Jurkat, Clone E6-1 (cell line): ENCODE measurements around the gene RNF208. TPM values are rescaled to one million over a fixed set of nuclear protein-coding genes. Genes with fewer than 3 reads are reported as not detected.
"Not testable (repeated sequence)": the region's sequence is repeated elsewhere in the genome, so short reads cannot be mapped to it uniquely, and the experiment has no call there.

ENCODE experiments used
- DNase-seq: peaks from one replicate; pipeline ENCODE4 v3.0.0-alpha.2; 2011; ENCODE audit warnings: low read depth, low spot score
- H3K4me3 ChIP-seq: 2 replicates; pipeline ENCODE4 v1.5.1; 2011; ENCODE audit warnings: mild to moderate bottlenecking, low read length, control low read depth, moderate library complexity
- polyA plus RNA-seq: library from polyadenylated mRNA; unstranded; fragments of >200 nt; gene quantifications from one replicate; pipeline ENCODE4 v1.2.1, GENCODE V29; 2012; ENCODE audit warnings: missing spikeins; ENCODE audit not compliant: insufficient read length, insufficient read depth

Gene RNF208, protein sequence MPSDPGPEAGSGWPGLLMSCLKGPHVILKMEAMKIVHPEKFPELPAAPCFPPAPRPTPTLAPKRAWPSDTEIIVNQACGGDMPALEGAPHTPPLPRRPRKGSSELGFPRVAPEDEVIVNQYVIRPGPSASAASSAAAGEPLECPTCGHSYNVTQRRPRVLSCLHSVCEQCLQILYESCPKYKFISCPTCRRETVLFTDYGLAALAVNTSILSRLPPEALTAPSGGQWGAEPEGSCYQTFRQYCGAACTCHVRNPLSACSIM
- polyA plus RNA-seq = 11.2 TPM

DNA sequence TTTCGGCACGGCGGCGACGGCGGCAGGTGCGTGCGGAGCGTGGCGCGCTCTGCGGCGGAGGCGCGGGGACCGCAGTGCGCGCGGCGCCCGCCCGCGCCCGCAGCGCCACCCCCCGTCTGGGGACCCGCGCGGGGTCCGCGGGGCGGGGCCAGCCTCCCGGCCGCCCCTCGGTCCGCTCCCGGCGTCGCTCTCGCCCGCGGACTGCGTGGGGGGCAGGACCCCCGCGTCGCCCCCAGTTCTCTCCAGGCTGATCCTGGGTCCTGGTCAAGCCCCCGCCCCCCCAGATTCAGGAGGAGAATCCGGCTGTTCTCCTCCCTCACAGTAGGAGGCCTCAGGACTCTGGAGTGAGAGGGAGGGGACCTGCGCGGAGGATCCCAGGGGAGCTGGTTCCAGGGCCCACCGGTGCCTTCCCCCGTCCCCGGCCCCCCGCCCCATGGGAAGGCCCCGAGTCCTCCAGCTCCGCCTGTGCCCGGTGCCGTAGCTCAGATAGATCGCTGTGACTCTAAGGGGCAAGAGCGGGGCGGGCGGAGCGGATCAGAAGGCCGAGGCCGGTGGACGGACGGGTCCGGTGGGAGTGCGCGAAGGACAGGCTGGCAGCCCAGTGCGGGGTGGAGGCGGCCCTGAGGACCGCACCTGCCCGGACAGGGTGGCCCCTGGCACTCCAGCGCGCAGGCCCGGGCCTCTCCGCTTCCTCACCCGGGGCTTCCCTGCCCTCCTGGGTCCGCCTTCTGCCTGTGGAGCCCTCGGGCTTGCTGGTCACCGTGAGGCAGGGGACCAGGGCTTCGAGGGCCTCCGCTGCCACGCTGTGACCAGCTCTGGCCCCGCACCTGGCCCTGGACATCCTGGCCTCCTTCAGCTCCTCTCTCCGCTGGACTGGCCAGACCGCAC, at the start of gene RNF208:
TSS of gene RNF208 (minus strand) at position 51 of the 888 bp plus-strand sequence. CDS start 1,028 bp downstream, outside the sequence.
- no peak for DNase-seq
- peak within 1 kb of the TSS; percentile 81 for H3K4me3 ChIP-seq

DNA sequence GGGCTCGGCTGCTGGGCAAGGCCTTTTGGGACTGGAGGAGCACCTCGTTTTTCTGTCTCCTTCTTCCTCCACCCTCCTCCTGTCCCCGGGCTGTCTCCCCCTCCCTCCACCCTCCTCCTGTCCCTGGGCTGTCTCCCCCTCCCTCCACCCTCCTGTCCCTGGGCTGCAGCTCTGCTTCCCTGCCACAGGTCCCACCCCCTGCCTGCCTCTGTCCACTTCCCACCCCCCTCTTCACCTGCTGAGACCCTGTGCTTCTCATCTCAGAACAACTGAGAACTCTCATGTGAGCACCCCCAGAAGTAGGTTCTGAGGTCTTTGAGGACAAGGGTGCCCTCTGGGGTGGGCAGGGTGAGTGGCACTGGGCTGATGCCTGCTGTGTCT, 49.6 kb upstream of the RNF208 start:
- no peak for DNase-seq
- H3K4me3 ChIP-seq = no peak overlapping the region

DNA sequence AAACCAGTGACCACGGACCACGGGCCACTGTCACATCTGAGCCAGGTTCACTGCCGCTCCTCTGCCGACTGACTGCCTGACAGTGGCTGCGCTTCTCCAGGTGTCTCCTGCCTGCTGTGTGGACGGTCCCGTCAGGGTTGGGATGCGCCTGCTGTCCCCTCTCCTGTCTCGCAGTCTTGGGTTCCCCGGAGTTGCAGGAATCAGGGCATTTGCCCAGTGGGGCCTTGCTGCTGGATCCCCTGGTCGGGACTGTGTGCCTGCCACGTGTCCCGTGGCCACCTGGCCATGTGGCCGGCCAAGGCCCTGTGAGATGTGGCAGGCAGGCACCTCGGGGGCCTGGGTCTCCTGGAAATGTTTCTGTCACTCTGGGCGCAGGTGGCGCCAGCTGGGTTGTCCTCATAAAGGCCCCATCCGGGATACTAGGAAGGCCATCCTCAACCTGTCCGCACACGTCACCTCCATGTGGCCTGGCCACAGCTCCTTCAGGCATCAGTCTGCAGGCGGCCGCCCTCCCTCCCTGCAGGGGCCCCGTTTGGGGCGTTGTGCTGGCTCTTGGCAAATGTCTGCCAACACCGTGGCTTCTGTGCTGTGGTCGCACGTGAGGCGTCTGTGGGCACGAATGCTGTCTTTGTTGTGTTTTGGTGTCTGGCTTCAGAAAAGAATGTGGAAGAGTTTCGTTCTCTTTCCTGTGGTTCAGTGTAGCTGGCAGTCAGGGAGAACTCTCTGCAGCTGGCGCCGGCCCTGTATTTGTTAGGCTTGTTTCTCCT, 49.1 kb upstream of the RNF208 start:
- peak; percentile 93 for DNase-seq
- no peak overlapping the region for H3K4me3 ChIP-seq

DNA sequence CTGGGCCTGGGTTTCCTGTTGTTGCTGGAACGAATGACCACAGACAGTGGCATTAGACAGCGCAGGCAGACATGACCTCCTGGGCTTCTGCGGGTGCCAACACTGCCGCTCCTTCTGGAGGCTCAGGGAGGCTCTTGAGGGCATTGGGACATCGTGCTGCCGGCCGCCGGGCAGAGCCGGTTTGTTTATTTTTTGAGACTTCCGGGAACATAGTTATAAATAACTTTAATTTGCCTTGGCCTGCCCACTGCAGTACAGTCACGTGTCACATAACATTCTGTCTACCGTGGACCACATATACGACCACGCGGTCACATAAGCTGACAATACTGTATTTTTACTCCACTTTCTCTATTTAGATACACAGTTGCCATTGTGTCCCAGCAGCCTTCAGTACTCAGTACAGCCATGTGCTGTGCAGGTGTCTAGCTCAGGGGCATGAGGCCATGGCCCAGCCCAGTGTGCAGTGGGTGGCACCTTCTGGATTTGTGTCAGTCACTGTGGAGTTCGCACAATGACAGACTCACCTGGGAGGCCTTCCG, 47.3 kb upstream of the RNF208 start:
- no peak overlapping the region for H3K4me3 ChIP-seq
- no peak for DNase-seq

DNA sequence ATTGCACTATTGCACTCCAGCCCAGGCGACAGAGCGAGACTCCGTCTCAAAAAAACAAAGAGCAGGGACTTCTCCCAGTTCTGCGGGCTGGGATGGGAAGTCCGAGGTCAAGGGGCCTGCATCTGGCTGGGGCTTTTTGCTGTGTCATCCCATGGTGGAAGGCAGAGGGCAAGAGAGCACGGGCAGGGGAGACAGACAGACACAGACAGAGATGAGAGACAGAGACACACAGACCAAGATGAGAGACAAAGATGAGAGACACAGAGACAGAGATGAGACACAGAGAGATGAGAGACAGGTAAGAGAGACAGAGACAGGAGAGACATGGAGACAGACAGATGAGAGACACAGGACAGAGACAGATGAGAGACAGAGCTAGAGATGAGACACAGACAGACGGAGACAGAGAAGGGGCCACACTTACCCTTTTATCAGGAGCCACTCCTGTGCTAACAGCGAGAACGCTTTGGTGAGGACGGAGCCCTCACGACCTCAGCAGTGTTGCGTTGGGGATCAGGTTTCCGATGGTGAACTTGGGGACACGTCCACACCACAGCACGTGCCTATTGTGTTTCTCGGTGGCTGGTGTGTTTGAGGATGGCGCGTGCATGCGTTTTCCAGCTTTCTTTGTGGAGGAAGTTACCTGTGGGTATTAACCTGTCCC, 46.6 kb upstream of the RNF208 start:
- H3K4me3 ChIP-seq = no peak overlapping the region
- DNase-seq = no peak

DNA sequence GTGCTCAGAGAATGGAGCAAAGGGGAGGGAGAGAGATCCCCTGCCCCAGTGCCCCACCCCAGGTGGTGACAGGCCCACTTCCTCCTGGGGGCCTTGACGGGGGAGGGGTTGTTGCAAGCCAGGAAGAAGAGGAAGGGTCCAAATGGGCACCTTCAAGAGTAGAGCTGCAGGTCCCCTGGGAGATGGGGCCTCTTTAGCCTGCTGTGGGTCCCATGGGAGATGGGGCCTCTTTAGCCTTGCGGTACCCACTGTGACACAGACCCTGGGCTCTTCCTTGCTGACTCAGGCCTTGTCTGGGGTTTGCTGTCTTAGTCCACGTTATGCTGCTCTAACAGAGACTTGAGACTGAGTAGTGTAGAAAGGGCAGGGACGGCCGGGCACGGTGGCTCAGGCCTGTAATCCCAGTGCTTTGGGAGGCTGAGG, 45.9 kb upstream of the RNF208 start:
- no peak for DNase-seq

DNA sequence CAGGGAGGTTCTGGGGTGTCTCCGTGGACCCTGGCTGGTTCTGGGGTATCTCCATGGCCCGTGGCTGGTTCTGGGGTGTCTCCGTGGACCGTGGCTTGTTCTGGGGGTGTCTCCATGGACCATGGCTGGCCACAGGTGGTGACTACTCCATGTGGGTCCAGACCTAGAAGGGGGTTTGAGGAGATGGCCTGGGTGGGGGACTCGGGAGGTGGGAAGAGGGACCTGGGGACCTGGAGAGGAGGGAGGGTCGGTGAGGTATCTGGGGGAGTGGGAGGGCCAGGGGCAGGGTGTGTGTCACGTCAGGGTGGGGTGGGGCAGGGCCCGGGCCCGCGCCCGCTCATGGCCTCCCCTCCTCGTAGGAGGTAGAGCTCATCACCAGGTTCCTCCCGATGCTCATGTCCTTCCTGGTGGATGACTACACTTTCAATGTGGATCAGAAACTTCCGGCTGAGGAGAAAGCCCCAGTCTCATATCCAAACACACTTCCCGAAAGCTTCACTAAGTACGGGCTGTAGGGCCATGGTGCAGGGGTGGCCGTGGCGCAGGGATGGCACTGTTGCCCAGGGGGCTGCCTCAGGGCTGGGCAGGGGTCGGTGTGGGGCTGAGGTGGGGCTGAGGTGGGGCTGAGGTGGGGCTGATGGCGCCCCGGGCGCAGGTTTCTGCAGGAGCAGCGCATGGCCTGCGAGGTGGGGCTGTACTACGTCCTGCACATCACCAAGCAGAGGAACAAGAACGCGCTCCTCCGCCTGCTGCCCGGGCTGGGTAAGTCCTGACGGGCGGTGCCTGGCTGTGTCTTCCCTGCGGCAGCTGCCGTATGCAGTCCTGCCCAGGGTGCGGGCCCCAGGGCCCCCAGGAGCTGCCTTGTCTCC, 44.8 kb upstream of the RNF208 start:
- H3K4me3 ChIP-seq = no peak overlapping the region
- no peak for DNase-seq

More for the DNA sequence above, 45.9 kb upstream of the RNF208 start:
- H3K4me3 ChIP-seq = no peak overlapping the region

DNA sequence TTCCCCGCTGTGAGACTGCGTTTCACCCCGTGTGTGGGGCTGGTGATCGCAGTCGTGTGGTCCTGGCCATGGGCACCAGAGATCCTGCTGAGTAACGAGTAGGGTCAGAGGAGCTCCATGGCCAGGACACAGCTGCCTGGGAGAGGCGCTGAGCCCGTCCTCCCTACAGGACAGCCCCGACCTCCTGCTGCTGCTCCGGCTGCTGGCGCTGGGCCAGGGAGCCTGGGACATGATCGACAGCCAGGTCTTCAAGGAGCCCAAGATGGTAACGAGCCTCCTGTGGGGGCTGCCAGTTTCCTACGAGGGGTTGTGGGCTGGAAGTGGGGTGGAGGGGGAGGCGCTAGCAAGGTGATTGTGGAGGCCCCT, 44.1 kb upstream of the RNF208 start:
- H3K4me3 ChIP-seq = no peak overlapping the region
- DNase-seq = no peak

DNA sequence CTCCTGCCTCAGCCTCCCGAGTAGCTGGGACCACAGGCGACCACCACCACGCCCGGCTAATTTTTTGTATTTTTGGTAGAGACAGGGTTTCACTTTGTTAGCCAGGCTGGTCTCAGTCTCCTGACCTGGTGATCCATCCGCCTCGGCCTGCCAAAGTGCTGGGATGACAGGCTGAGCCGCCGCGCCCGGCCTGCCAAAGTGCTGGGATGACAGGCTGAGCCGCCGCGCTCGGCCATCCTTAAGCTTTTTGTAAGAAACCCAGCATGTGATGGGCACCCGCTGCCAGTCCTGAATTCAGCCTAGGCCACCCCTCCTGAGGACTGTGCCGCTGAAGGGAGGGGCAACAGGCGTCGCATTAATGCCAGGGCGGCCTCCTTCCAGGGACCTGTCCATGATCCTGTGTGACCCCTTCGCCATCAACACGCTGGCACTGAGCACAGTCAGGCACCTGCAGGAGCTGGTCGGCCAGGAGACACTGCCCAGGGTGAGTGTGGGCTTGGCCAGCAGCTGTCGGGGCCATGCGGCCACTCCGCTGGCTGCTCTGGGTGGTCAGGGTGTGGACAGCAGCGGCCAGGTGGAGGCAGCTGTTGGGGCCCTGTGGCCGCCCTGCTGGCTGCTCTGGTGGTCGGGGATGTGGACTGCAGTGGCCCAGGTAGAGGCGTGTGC, 43.6 kb upstream of the RNF208 start:
- H3K4me3 ChIP-seq = no peak overlapping the region
- DNase-seq = no peak

DNA sequence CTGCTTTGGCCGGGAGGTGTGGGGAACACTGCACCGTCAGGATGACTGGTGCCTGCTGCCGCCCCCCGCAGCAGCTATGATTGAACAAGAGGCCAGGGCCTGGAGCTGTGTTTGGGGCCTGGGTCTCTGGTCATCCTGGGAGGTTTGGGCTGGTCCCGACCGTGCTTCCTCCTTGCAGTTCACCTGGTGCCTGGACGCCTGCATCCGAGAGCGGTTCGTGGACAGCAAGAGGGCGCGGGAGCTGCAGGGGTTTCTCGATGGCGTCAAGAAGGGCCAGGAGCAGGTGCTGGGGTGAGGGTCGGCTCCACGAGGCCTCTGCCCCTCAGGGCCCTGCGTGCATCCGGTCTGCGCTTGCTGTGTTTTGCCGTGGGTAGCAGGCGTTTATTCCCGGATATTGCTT, 42.0 kb upstream of the RNF208 start:
- DNase-seq = no peak
- H3K4me3 ChIP-seq = no peak overlapping the region

DNA sequence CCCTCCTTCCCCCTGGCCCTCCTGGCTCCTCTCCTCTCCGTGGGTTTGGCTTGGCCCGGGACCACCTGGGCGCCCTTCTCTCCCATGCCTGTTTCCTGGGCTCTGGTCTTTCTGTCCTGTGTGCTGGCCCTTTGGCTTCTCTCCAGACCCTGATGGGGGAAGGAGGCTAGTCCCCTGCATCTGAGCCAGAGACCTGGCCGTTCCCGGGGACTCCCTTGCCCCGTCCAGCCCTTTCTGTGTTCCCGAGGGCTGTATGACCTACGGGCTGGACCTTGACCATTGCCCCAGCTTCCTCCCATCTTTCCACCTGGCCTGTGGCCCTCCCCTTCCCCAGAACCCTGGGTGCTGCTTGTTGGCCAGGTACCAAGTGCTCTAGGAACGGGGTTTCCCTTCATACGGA, 41.5 kb upstream of the RNF208 start:
- DNase-seq = no peak
- no peak overlapping the region for H3K4me3 ChIP-seq

DNA sequence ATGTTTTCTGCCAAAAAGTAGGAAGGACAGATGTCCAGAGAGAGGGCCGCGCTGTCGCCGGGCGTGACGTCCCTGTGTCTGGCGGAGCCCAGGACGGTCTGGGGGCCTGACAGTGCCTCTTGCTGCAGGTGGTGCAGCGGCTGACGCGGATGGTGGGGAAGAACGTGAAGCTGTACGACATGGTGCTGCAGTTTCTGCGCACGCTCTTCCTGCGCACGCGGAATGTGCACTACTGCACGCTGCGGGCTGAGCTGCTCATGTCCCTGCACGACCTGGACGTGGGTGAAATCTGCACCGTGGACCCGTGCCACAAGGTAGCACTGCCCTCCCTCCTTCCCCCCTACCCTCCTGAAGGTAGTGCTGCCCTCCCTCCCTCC, 40.9 kb upstream of the RNF208 start:
- H3K4me3 ChIP-seq = no peak overlapping the region
- DNase-seq = no peak

DNA sequence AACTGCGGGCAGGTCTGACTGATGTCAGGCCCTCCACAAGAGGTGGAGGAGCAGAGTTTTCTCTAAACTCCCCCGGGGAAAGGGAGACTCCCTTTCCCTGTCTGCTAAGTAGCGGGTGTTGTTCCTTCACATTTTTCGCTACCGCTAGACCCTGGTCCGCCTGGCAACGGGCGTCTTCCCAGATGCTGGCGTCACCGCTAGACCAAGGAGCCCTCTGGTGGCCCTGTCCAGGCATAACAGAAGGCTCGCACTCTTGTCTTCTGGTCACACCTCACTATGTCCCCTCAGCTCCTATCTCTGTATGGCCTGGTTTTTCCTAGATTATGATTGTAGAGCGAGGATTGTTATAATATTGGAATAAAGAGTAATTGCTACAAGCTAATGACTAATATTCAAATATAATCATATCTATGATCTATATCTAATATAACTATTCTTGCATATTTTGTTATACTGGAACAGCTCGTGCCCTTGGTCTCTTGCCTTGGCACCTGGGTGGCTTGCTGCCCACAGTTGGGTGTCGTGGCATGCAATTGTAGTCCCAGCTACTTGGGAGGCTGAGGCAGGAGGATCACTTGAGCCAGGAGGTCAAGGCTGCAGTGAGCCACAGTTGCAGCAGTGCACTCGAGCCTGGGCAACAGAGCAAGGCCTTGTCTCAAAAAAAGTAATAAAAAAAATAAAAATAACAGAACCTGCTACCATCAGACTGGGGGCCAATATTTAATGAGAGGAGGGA, 40.3 kb upstream of the RNF208 start:
- not testable (repeated sequence) for DNase-seq, H3K4me3 ChIP-seq

DNA sequence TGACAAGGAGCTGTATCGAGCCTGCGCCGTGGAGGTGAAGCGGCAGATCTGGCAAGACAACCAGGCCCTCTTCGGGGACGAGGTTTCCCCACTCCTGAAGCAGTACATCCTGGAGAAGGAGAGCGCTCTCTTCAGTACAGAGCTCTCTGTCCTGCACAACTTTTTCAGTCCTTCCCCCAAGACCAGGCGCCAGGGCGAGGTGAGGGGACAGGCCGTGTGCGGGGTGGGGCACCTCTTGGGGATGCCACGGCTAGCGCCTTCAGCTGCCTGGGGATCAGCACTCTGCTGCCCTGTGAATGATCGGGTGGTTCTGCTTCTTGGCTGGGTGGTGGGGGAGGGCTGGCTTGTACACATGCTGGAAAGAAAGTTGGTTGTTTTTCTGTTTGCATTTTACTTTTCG, 34.8 kb upstream of the RNF208 start:
- no peak for DNase-seq
- no peak overlapping the region for H3K4me3 ChIP-seq

DNA sequence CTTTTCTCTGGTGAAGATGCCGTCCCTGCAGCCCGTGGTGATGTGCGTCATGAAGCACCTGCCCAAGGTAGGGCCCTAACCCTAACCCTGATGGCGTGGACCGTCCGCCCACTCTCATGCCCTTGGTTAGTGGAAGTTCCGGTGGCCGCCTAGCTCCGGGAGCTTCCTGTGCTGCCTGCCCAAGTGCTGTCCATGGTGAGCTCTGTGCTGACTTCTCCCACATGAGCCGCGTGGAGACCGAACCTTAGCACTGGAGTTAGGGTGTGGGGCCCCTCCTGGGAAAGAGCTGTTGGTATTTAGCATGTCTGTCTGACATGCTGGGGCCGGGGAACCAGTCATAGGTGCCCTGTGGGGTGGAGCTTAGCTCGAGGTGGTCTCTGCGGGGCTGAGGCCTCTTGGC, 34.3 kb upstream of the RNF208 start:
- peak overlapping the region; percentile 90 for H3K4me3 ChIP-seq
- no peak for DNase-seq

DNA sequence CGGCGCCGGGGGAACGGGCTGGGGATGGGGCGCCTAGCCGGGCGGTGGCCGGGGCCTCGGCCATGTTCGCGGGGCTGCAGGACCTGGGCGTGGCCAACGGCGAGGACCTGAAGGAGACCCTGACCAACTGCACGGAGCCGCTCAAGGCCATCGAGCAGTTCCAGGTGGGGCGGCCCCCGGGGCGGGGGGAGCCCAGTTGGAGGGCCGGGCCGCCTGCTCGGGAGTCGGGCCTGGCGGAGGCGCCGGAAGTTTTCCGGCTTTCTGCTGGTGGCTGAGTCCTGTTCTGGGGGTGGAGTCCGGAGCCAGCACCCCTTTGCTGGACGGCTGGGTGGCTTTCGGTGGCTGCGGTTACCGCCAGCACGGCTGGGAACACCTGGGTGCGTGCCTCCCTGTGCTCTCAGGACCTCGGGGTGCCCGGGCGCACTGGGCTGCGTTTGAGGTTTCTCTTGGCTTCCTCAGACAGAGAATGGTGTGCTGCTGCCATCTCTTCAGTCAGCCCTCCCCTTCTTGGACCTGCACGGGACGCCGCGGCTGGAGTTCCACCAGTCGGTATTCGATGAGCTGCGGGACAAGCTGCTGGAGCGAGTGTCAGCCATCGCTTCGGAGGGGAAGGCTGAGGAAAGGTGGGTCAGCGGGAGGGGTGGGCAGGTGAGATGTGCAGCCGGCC, 33.5 kb upstream of the RNF208 start:
- DNase-seq = no peak

More for the DNA sequence above, 33.5 kb upstream of the RNF208 start:
- peak overlapping the region; percentile 90 for H3K4me3 ChIP-seq
